Stimulated activated effector memory CD8-positive, alpha-beta T cell treated with anti-CD3 and anti-CD28 coated beads, Interleukin-12 subunit alpha, Interleukin-12 subunit beta, amount 100 ng/mL, for 72 hours (primary cell): ENCODE data around the gene CTSH.

ENCODE experiments used
- ATAC-seq: fragments of 150-1000 bp; cut with Tn5 transposase; 2 replicates; pipeline ENCODE4 v1.10.0; 2021
- DNase-seq, 2 donors: peaks; one replicate each; pipeline ENCODE4 v3.0.0; 2021 to 2022; ENCODE audit warnings: low spot score in 2 of 2
- H3K27ac Mint-ChIP-seq: one replicate; pipeline ENCODE4 v1.8.0; 2022; ENCODE audit warnings: mild to moderate bottlenecking, mixed read lengths
- H3K36me3 Mint-ChIP-seq: one replicate; pipeline ENCODE4 v1.8.0; 2022; ENCODE audit warnings: mild to moderate bottlenecking, mixed read lengths
- H3K4me1 Mint-ChIP-seq: one replicate; pipeline ENCODE4 v1.8.0; 2022; ENCODE audit warnings: mixed read lengths
- H3K4me3 Mint-ChIP-seq: one replicate; pipeline ENCODE4 v1.8.0; 2022; ENCODE audit warnings: mild to moderate bottlenecking, mixed read lengths
- H3K9me3 Mint-ChIP-seq: one replicate; pipeline ENCODE4 v1.8.0; 2022; ENCODE audit warnings: mixed read lengths

CTSH gene

GRCh38 chr15:78957416-78958093 is 12.7 kb upstream of the CTSH start:
- H3K36me3 Mint-ChIP-seq, result no peaks in the 10 kb centered on the region
- H3K27ac Mint-ChIP-seq, result no peak overlapping the region
- no peaks in the 10 kb centered on the region for H3K4me1 Mint-ChIP-seq
- ATAC-seq, result no peak
- H3K9me3 Mint-ChIP-seq, result no peaks in the 10 kb centered on the region
- no peak overlapping the region for H3K4me3 Mint-ChIP-seq
- DNase-seq, result no peak

GRCh38 chr15:78956937-78957336 is 12.1 kb upstream of the CTSH start:
- ATAC-seq (no peak), DNase-seq (no peak)
- Mint-ChIP-seq H3K4me3 (no peak overlapping the region), H3K4me1 (peaks cover under 1% of the 10 kb centered on the region), H3K27ac (no peak overlapping the region), H3K36me3 (no peaks in the 10 kb centered on the region), H3K9me3 (no peaks in the 10 kb centered on the region)

GRCh38 chr15:78955355-78955754 is 10.5 kb upstream of the CTSH start:
- Mint-ChIP-seq H3K36me3 (no peaks in the 10 kb centered on the region), H3K4me3 (no peak overlapping the region), H3K27ac (no peak overlapping the region), H3K9me3 (no peaks in the 10 kb centered on the region), H3K4me1 (peaks cover 12% of the 10 kb centered on the region)
- DNase-seq (no peak), ATAC-seq (no peak)

- DNase-seq (no peak), ATAC-seq (no peak)
- no peaks in the 10 kb centered on the region for H3K9me3 Mint-ChIP-seq
- no peak overlapping the region for H3K27ac Mint-ChIP-seq
- H3K4me1 Mint-ChIP-seq, result peaks cover 12% of the 10 kb centered on the region
- H3K36me3 Mint-ChIP-seq, result no peaks in the 10 kb centered on the region
- no peak overlapping the region for H3K4me3 Mint-ChIP-seq
These were observed 7.0 kb upstream of the CTSH start for GRCh38 chr15:78951841-78952238.

GRCh38 chr15:78950902-78951840 is 6.3 kb upstream of the CTSH start:
- Mint-ChIP-seq H3K27ac (no peak overlapping the region), H3K4me3 (no peak overlapping the region), H3K4me1 (peaks cover 12% of the 10 kb centered on the region), H3K36me3 (no peaks in the 10 kb centered on the region), H3K9me3 (no peaks in the 10 kb centered on the region)
- peak; percentile 75 for ATAC-seq
- no peak for DNase-seq

GRCh38 chr15:78950343-78950742 is 5.5 kb upstream of the CTSH start:
- Mint-ChIP-seq H3K4me3 (no peak overlapping the region), H3K36me3 (no peaks in the 10 kb centered on the region), H3K27ac (no peak overlapping the region), H3K4me1 (peaks cover 12% of the 10 kb centered on the region), H3K9me3 (no peaks in the 10 kb centered on the region)
- no peak for DNase-seq
- ATAC-seq, result no peak

GRCh38 chr15:78949461-78949860 is 4.6 kb upstream of the CTSH start:
- Mint-ChIP-seq H3K27ac (no peak overlapping the region), H3K4me3 (no peak overlapping the region), H3K9me3 (no peaks in the 10 kb centered on the region), H3K36me3 (no peaks in the 10 kb centered on the region), H3K4me1 (peaks cover 12% of the 10 kb centered on the region)
- ATAC-seq (no peak), DNase-seq (no peak)

- no peak overlapping the region for H3K4me3 Mint-ChIP-seq
- H3K9me3 Mint-ChIP-seq, result no peaks in the 10 kb centered on the region
- peaks cover 6% of the 10 kb centered on the region for H3K36me3 Mint-ChIP-seq
- no peak overlapping the region for H3K27ac Mint-ChIP-seq
- ATAC-seq (no peak), DNase-seq (no peak)
- peaks cover 17% of the 10 kb centered on the region for H3K4me1 Mint-ChIP-seq
These were observed 2.7 kb upstream of the CTSH start for GRCh38 chr15:78947506-78947905.

GRCh38 chr15:78946493-78946892 is 1.6 kb upstream of the CTSH start:
- no peak for DNase-seq
- ATAC-seq, result no peak
- Mint-ChIP-seq H3K9me3 (no peaks in the 10 kb centered on the region), H3K27ac (peak overlapping the region; percentile 34), H3K4me3 (peak overlapping the region; percentile 86), H3K4me1 (peaks cover 12% of the 10 kb centered on the region), H3K36me3 (peaks cover 16% of the 10 kb centered on the region)

- Mint-ChIP-seq H3K9me3 (no peaks in the 10 kb centered on the region), H3K27ac (peak overlapping the region; percentile 85)
- peak; percentile 17 for ATAC-seq
These were observed 632 bp downstream of the CTSH start for GRCh38 chr15:78944202-78944625.

GRCh38 chr15:78943692-78944091 is 1.2 kb downstream of the CTSH start:
- no peak for DNase-seq
- Mint-ChIP-seq H3K27ac (peak overlapping the region; percentile 85), H3K4me1 (peaks cover 18% of the 10 kb centered on the region), H3K9me3 (no peaks in the 10 kb centered on the region), H3K4me3 (peak overlapping the region; percentile 86), H3K36me3 (peaks cover 41% of the 10 kb centered on the region)
- ATAC-seq, result no peak

More at GRCh38 chr15:78944202-78944625, 632 bp downstream of the CTSH start:
- Mint-ChIP-seq H3K36me3 (peaks cover 36% of the 10 kb centered on the region), H3K4me1 (peaks cover 13% of the 10 kb centered on the region), H3K4me3 (peak overlapping the region; percentile 86)
- DNase-seq, result no peak

GRCh38 chr15:78942741-78943140 is 2.1 kb downstream of the CTSH start:
- Mint-ChIP-seq H3K27ac (no peak overlapping the region), H3K4me1 (peaks cover 28% of the 10 kb centered on the region), H3K4me3 (peak overlapping the region; percentile 86), H3K9me3 (no peaks in the 10 kb centered on the region), H3K36me3 (peaks cover 50% of the 10 kb centered on the region)
- no peak for ATAC-seq
- DNase-seq, result no peak

- no peaks in the 10 kb centered on the region for H3K9me3 Mint-ChIP-seq
- H3K36me3 Mint-ChIP-seq, result peaks cover 89% of the 10 kb centered on the region
- no peak for DNase-seq
- peak overlapping the region; percentile 70 for H3K4me3 Mint-ChIP-seq
- peak; percentile 89 for ATAC-seq
- peaks cover 38% of the 10 kb centered on the region for H3K4me1 Mint-ChIP-seq
- peak overlapping the region; percentile 94 for H3K27ac Mint-ChIP-seq
These were observed 6.0 kb downstream of the CTSH start for GRCh38 chr15:78938658-78939488.

- Mint-ChIP-seq H3K4me1 (peaks cover 39% of the 10 kb centered on the region), H3K9me3 (no peaks in the 10 kb centered on the region), H3K27ac (peak overlapping the region; percentile 72), H3K4me3 (peak overlapping the region; percentile 70), H3K36me3 (peaks cover 96% of the 10 kb centered on the region)
- ATAC-seq, result peak; percentile 50
- DNase-seq, result no peak
These were observed 7.6 kb downstream of the CTSH start for GRCh38 chr15:78937132-78937739.

- peaks cover 96% of the 10 kb centered on the region for H3K36me3 Mint-ChIP-seq
- H3K4me3 Mint-ChIP-seq, result no peak overlapping the region
- no peaks in the 10 kb centered on the region for H3K9me3 Mint-ChIP-seq
- peak overlapping the region; percentile 36 for H3K27ac Mint-ChIP-seq
- peaks cover 41% of the 10 kb centered on the region for H3K4me1 Mint-ChIP-seq
- no peak for ATAC-seq
- DNase-seq, result no peak
These were observed 10.2 kb downstream of the CTSH start for GRCh38 chr15:78934655-78935023.
